GM12892 (cell line): Measurements from ENCODE around the gene CMC1.

ENCODE experiments used
- POLR2A ChIP-seq: IDR thresholded peaks from 2 replicates; pipeline ENCODE4 v1.6.1; 2011; ENCODE audit warnings: low read depth, low read length, control low read depth
- POLR2AphosphoS5 ChIP-seq: IDR thresholded peaks from 2 replicates; pipeline ENCODE4 v1.6.1; 2011; ENCODE audit warnings: low read depth, low read length, control low read depth

GRCh38 chr3:28268989-28269388, 27.6 kb downstream of the CMC1 start:
- TF ChIP-seq POLR2AphosphoS5: no peak
- TF ChIP-seq POLR2A: no peak
